Measurements from ENCODE around the gene NR1I3.
"Not testable (repeated sequence)": the region's sequence is repeated elsewhere in the genome, so short reads cannot be mapped to it uniquely, and the experiment has no call there.

The NR1I3 gene

GRCh38 chr1:161244888-161245287 lies 6.9 kb upstream of the NR1I3 start:
- DNase-seq, result no peak

- no peak for DNase-seq
Measured at GRCh38 chr1:161242313-161242712, 4.3 kb upstream of the NR1I3 start.

GRCh38 chr1:161241682-161242081 lies 3.7 kb upstream of the NR1I3 start:
- no peak for DNase-seq

GRCh38 chr1:161235957-161236775 lies 1.8 kb downstream of the NR1I3 start:
- DNase-seq, result no peak

- DNase-seq, result no peak
Measured at GRCh38 chr1:161233102-161233501, 4.9 kb downstream of the NR1I3 start.

GRCh38 chr1:161230762-161231161 lies 7.2 kb downstream of the NR1I3 start:
- DNase-seq, result no peak

- no peak for DNase-seq
Measured at GRCh38 chr1:161229896-161230295, 8.1 kb downstream of the NR1I3 start.

- no peak for DNase-seq
Measured at GRCh38 chr1:161228032-161228431, 10.0 kb downstream of the NR1I3 start.

GRCh38 chr1:161227196-161227871 lies 10.7 kb downstream of the NR1I3 start:
- DNase-seq, result peak; percentile 83

- no peak for DNase-seq
Measured at GRCh38 chr1:161226759-161227158, 11.2 kb downstream of the NR1I3 start.

- peak; percentile 7 for DNase-seq
Measured at GRCh38 chr1:161226320-161226711, 11.7 kb downstream of the NR1I3 start.

GRCh38 chr1:161225534-161226319 lies 12.3 kb downstream of the NR1I3 start, which contains the start of gene TOMM40L:
Gene TOMM40L (plus strand): TSS chr1:161226060. CDS start chr1:161226490, 430 bp downstream.
- peak; percentile 95 for DNase-seq

- DNase-seq, result no peak
Measured at GRCh38 chr1:161225178-161225533, 12.8 kb downstream of the NR1I3 start.

GRCh38 chr1:161224695-161225087 lies 13.3 kb downstream of the NR1I3 start:
- not testable (repeated sequence) for DNase-seq

- no peak for DNase-seq
Measured at GRCh38 chr1:161223805-161224694, 14.0 kb downstream of the NR1I3 start.

- no peak for DNase-seq
Measured at GRCh38 chr1:161222175-161223019, 15.6 kb downstream of the NR1I3 start.

GRCh38 chr1:161220002-161220401 lies 18.0 kb downstream of the NR1I3 start:
- DNase-seq, result no peak

GRCh38 chr1:161219078-161219892 lies 18.7 kb downstream of the NR1I3 start:
- DNase-seq, result no peak

- DNase-seq, result no peak
Measured at GRCh38 chr1:161218301-161219077, 19.5 kb downstream of the NR1I3 start.

- DNase-seq, result no peak
Measured at GRCh38 chr1:161217831-161218230, 20.2 kb downstream of the NR1I3 start.
